Neuronal stem cell (in vitro differentiated cells): ENCODE measurements around the gene RBMS3.

ENCODE experiments used
- DNase-seq: peaks from one replicate; pipeline ENCODE4 v3.0.0-alpha.2; 2013; ENCODE audit warnings: low spot score
- H2AFZ ChIP-seq: one replicate; pipeline ENCODE4 v1.6.1; 2013; ENCODE audit warnings: mild to moderate bottlenecking, low read length, inconsistent platforms
- H2AK5ac ChIP-seq: 2 replicates; pipeline ENCODE4 v1.6.1; 2013; ENCODE audit warnings: low read depth, mild to moderate bottlenecking, inconsistent platforms, low read length, moderate library complexity, mixed read lengths
- H2BK120ac ChIP-seq: 2 replicates; pipeline ENCODE4 v1.6.1; 2013; ENCODE audit warnings: low read depth, mild to moderate bottlenecking, inconsistent platforms, low read length, moderate library complexity, mixed read lengths
- H2BK12ac ChIP-seq: one replicate; pipeline ENCODE4 v1.6.1; 2013; ENCODE audit warnings: low read length, inconsistent platforms
- H2BK15ac ChIP-seq: 2 replicates; pipeline ENCODE4 v1.6.1; 2013; ENCODE audit warnings: mild to moderate bottlenecking, low read length, inconsistent platforms, mixed read lengths
- H2BK5ac ChIP-seq: one replicate; pipeline ENCODE4 v1.6.1; 2013; ENCODE audit warnings: inconsistent platforms, mild to moderate bottlenecking, low read length, moderate library complexity
- H3K14ac ChIP-seq: one replicate; pipeline ENCODE4 v1.6.1; 2013; ENCODE audit warnings: low read length, inconsistent platforms
- H3K18ac ChIP-seq: 2 replicates; pipeline ENCODE4 v1.6.1; 2013; ENCODE audit warnings: low read length, inconsistent platforms
- H3K23ac ChIP-seq: 2 replicates; pipeline ENCODE4 v1.6.1; 2013; ENCODE audit warnings: low read depth, mild to moderate bottlenecking, mixed read lengths, low read length, inconsistent platforms; ENCODE audit not compliant: poor library complexity
- H3K27ac ChIP-seq: replicated peaks from 3 replicates; pipeline ENCODE4 v1.5.1; 2013; ENCODE audit warnings: low read length, inconsistent platforms
- H3K27me3 ChIP-seq, 3 experiments: 2 replicates each; pipeline ENCODE4 v1.6.1; 2013; ENCODE audit warnings: low read length in 3 of 3, mild to moderate bottlenecking in 2 of 3, inconsistent platforms in 1 of 3, low read depth in 1 of 3, mixed read lengths in 1 of 3, moderate library complexity in 1 of 3; ENCODE audit not compliant: control insufficient read depth in 3 of 3, insufficient read depth in 3 of 3
- H3K36me3 ChIP-seq, 2 donors: replicated peaks in 1 of 2; 2 replicates each; pipeline ENCODE4 v1.6.1; 2013; ENCODE audit warnings: low read length in 2 of 2; ENCODE audit not compliant: control insufficient read depth in 2 of 2, insufficient read depth in 2 of 2
- H3K4ac ChIP-seq: 2 replicates; pipeline ENCODE4 v1.6.1; 2013; ENCODE audit warnings: inconsistent platforms, mild to moderate bottlenecking, low read length, moderate library complexity
- H3K4me1 ChIP-seq, 2 donors: 1 replicate in 1 of 2; 2 replicates in 1 of 2; pipeline ENCODE4 v1.6.1; 2013; ENCODE audit warnings: low read length in 2 of 2, low read depth in 1 of 2; ENCODE audit not compliant: control insufficient read depth in 2 of 2, insufficient read depth in 1 of 2
- H3K4me2 ChIP-seq: one replicate; pipeline ENCODE4 v1.6.1; 2013; ENCODE audit warnings: mild to moderate bottlenecking, low read length, inconsistent platforms; ENCODE audit not compliant: insufficient read depth, poor library complexity, severe bottlenecking
- H3K4me3 ChIP-seq, 2 donors: 2 replicates each; pipeline ENCODE4 v1.5.1; 2013; ENCODE audit warnings: low read length in 2 of 2, mild to moderate bottlenecking in 2 of 2, inconsistent platforms in 1 of 2, moderate library complexity in 1 of 2
- H3K79me1 ChIP-seq: one replicate; pipeline ENCODE4 v1.6.1; 2013; ENCODE audit warnings: low read depth, mild to moderate bottlenecking, inconsistent platforms, low read length, moderate library complexity
- H3K9ac ChIP-seq: one replicate; pipeline ENCODE4 v1.6.1; 2013; ENCODE audit warnings: mild to moderate bottlenecking, low read depth, low read length, inconsistent platforms; ENCODE audit not compliant: poor library complexity
- H3K9me3 ChIP-seq, 2 donors: replicated peaks in 1 of 2; 2 replicates each; pipeline versions ENCODE3 to v1.6.1; 2013; ENCODE audit warnings: low read length in 2 of 2, mild to moderate bottlenecking in 2 of 2, inconsistent platforms in 1 of 2, low read depth in 1 of 2, mixed read lengths in 1 of 2, moderate library complexity in 1 of 2; ENCODE audit not compliant: control insufficient read depth in 2 of 2, insufficient read depth in 1 of 2
- H4K8ac ChIP-seq: one replicate; pipeline ENCODE4 v1.6.1; 2013; ENCODE audit warnings: low read depth, mild to moderate bottlenecking, inconsistent platforms, low read length, moderate library complexity
- H4K91ac ChIP-seq: one replicate; pipeline ENCODE4 v1.6.1; 2013; ENCODE audit warnings: low read length, low read depth, mild to moderate bottlenecking, inconsistent platforms; ENCODE audit not compliant: poor library complexity
- WGBS, 2 donors: extraction: QIAGEN DNeasy Blood & Tissue Kit; methylation state at CpG; one replicate each; pipeline ENCODE4 v1.1.7; 2013; ENCODE audit warnings: missing lambda C conversion rate in 2 of 2, mixed read lengths in 1 of 2; ENCODE audit not compliant: insufficient read length in 2 of 2, insufficient replicate concordance in 1 of 2; ENCODE audit errors: extremely low coverage in 2 of 2; 5-methylcytosine and 5-hydroxymethylcytosine counted together

RBMS3 gene

GRCh38 chr3:29452934-29453283 is 172.0 kb downstream of the RBMS3 start:
- no peak overlapping the region for H3K14ac ChIP-seq
- H2AK5ac ChIP-seq: no peak overlapping the region
- no CpG with 5 or more reads among the region's 2 CpGs for WGBS, 2 donors
- no peak overlapping the region for H3K18ac ChIP-seq
- H3K4ac ChIP-seq: no peak overlapping the region
- H3K27me3 ChIP-seq: no peaks in the 10 kb centered on the region
- no peak overlapping the region for H4K91ac ChIP-seq
- H2BK12ac ChIP-seq: no peak overlapping the region
- H4K8ac ChIP-seq: no peak overlapping the region
- no peak overlapping the region for H2BK5ac ChIP-seq
- DNase-seq: no peak
- H3K9ac ChIP-seq: no peak overlapping the region
- no peak overlapping the region for H3K27ac ChIP-seq
- no peak overlapping the region for H2AFZ ChIP-seq
- H3K79me1 ChIP-seq: no peaks in the 10 kb centered on the region
- peaks cover 1 to 4% of the 10 kb centered on the region in 2 donors for H3K4me1 ChIP-seq
- H3K23ac ChIP-seq: no peak overlapping the region
- no peak overlapping the region for H3K4me2 ChIP-seq
- no peak overlapping the region for H2BK120ac ChIP-seq
- peaks cover 0 to 2% of the 10 kb centered on the region in 2 donors for H3K9me3 ChIP-seq
- no peak overlapping the region for H2BK15ac ChIP-seq
- peaks cover 0 to 2% of the 10 kb centered on the region in 2 donors for H3K36me3 ChIP-seq
- no peak overlapping the region for H3K4me3 ChIP-seq

- H3K18ac ChIP-seq: no peak overlapping the region
- H2AK5ac ChIP-seq: no peak overlapping the region
- H2BK15ac ChIP-seq: no peak overlapping the region
- WGBS, 2 donors: no CpG with 5 or more reads among the region's 7 CpGs
- H2AFZ ChIP-seq: no peak overlapping the region
- H3K4me3 ChIP-seq: no peak overlapping the region
- H2BK5ac ChIP-seq: no peak overlapping the region
- H3K4ac ChIP-seq: no peak overlapping the region
- no peak overlapping the region for H4K91ac ChIP-seq
- no peak overlapping the region for H3K9ac ChIP-seq
- no peak overlapping the region for H3K23ac ChIP-seq
- no peak overlapping the region for H2BK120ac ChIP-seq
- H3K27ac ChIP-seq: no peak overlapping the region
- no peaks in the 10 kb centered on the region for H3K79me1 ChIP-seq
- H3K4me2 ChIP-seq: no peak overlapping the region
- no peak for DNase-seq
- H3K4me1 ChIP-seq: peaks cover 0 to 2% of the 10 kb centered on the region in 2 donors
- peaks cover 0 to 2% of the 10 kb centered on the region in 2 donors for H3K9me3 ChIP-seq
- no peaks in the 10 kb centered on the region for H3K27me3 ChIP-seq
- H3K36me3 ChIP-seq: peaks cover 0 to 2% of the 10 kb centered on the region in 2 donors
- H2BK12ac ChIP-seq: no peak overlapping the region
- no peak overlapping the region for H3K14ac ChIP-seq
- H4K8ac ChIP-seq: no peak overlapping the region
Observed at GRCh38 chr3:29453284-29454001, 172.6 kb downstream of the RBMS3 start.

- H2BK5ac ChIP-seq: no peak overlapping the region
- H3K4me2 ChIP-seq: no peak overlapping the region
- no peak overlapping the region for H3K23ac ChIP-seq
- no peak overlapping the region for H3K9ac ChIP-seq
- no peak overlapping the region for H3K14ac ChIP-seq
- H3K27me3 ChIP-seq: no peaks in the 10 kb centered on the region
- no peak overlapping the region for H2BK12ac ChIP-seq
- H4K91ac ChIP-seq: no peak overlapping the region
- no peaks in the 10 kb centered on the region for H3K79me1 ChIP-seq
- peaks cover 0 to 2% of the 10 kb centered on the region in 2 donors for H3K36me3 ChIP-seq
- H3K9me3 ChIP-seq: peaks cover 0 to 2% of the 10 kb centered on the region in 2 donors
- DNase-seq: no peak
- no peak overlapping the region for H2AK5ac ChIP-seq
- no peak overlapping the region for H3K27ac ChIP-seq
- H2BK15ac ChIP-seq: no peak overlapping the region
- peak overlapping the region; percentile 45 for H2AFZ ChIP-seq
- no peak overlapping the region for H3K18ac ChIP-seq
- no CpG with 5 or more reads among the region's 5 CpGs for WGBS, 2 donors
- H2BK120ac ChIP-seq: no peak overlapping the region
- peaks cover 0 to 2% of the 10 kb centered on the region in 2 donors for H3K4me1 ChIP-seq
- no peak overlapping the region for H3K4me3 ChIP-seq
- no peak overlapping the region for H4K8ac ChIP-seq
- no peak overlapping the region for H3K4ac ChIP-seq
Observed at GRCh38 chr3:29454161-29454611, 173.3 kb downstream of the RBMS3 start.

GRCh38 chr3:29456901-29457300 is 176.0 kb downstream of the RBMS3 start:
- H2BK5ac ChIP-seq: no peak overlapping the region
- H2BK12ac ChIP-seq: no peak overlapping the region
- H4K8ac ChIP-seq: no peak overlapping the region
- H3K4me1 ChIP-seq: peaks cover 0 to 2% of the 10 kb centered on the region in 2 donors
- no peaks in the 10 kb centered on the region for H3K27me3 ChIP-seq
- no peak overlapping the region for H4K91ac ChIP-seq
- H3K4me3 ChIP-seq: no peak overlapping the region
- peaks cover 0 to 2% of the 10 kb centered on the region in 2 donors for H3K36me3 ChIP-seq
- no peak overlapping the region for H3K23ac ChIP-seq
- no peak overlapping the region for H3K9ac ChIP-seq
- H3K79me1 ChIP-seq: no peaks in the 10 kb centered on the region
- WGBS, 2 donors: no CpG with 5 or more reads among the region's 2 CpGs
- no peak overlapping the region for H3K4me2 ChIP-seq
- H2BK120ac ChIP-seq: no peak overlapping the region
- H3K4ac ChIP-seq: no peak overlapping the region
- H3K27ac ChIP-seq: no peak overlapping the region
- H2BK15ac ChIP-seq: no peak overlapping the region
- peaks cover 0 to 2% of the 10 kb centered on the region in 2 donors for H3K9me3 ChIP-seq
- H2AFZ ChIP-seq: no peak overlapping the region
- no peak overlapping the region for H3K18ac ChIP-seq
- no peak for DNase-seq
- no peak overlapping the region for H3K14ac ChIP-seq
- H2AK5ac ChIP-seq: no peak overlapping the region
